Gastrocnemius medialis (tissue), 4 donors: ENCODE data around the gene PRKCE. TPM values are rescaled to one million over a fixed set of nuclear protein-coding genes. Genes with fewer than 3 reads are reported as not detected.

Source experiments
- ATAC-seq, 2 donors: fragments of 150-250 bp; one replicate each; pipeline ENCODE4 v1.9.1; 2016
- DNase-seq, 2 donors: peaks; one replicate each; pipeline ENCODE4 v3.0.0-alpha.2; 2019
- H3K27ac ChIP-seq, 4 donors: fragments of 200-600 bp; sonication (generic); 1 replicate in 1 of 4; 2 replicates in 3 of 4; pipeline ENCODE4 v1.5.1; 2016 to 2018; ENCODE audit warnings: mild to moderate bottlenecking in 2 of 4, moderate library complexity in 1 of 4
- H3K27me3 ChIP-seq, 3 donors: fragments of 200-600 bp; sonication (generic) in 2 of 3; 1 replicate in 1 of 3; 2 replicates in 2 of 3; pipeline versions ENCODE4 v1.5.1 to v1.6.0; 2016 to 2019; ENCODE audit warnings: mild to moderate bottlenecking in 1 of 3, moderate library complexity in 1 of 3
- H3K36me3 ChIP-seq, 2 donors: fragments of 200-600 bp; sonication (generic) in 1 of 2; one replicate each; pipeline ENCODE4 v1.5.1; 2017 to 2018
- H3K4me1 ChIP-seq, 2 donors: fragments of 200-600 bp; sonication (generic) in 1 of 2; one replicate each; pipeline ENCODE4 v1.5.1; 2016 to 2017; ENCODE audit warnings: mild to moderate bottlenecking in 2 of 2
- H3K4me3 ChIP-seq, 4 donors: fragments of 200-600 bp; sonication (generic) in 3 of 4; 1 replicate in 1 of 4; 2 replicates in 3 of 4; pipeline ENCODE4 v1.5.1; 2016 to 2019; ENCODE audit warnings: mild to moderate bottlenecking in 2 of 4
- H3K9me3 ChIP-seq, 3 donors: fragments of 200-600 bp; sonication (generic) in 2 of 3; 1 replicate in 1 of 3; 2 replicates in 2 of 3; pipeline ENCODE4 v1.5.1; 2016 to 2019
- POLR2A ChIP-seq, 2 donors: fragments of 450-650 bp; IDR thresholded peaks; one replicate each; pipeline ENCODE4 v1.6.1; 2017; ENCODE audit warnings: antibody characterized with exemption in 2 of 2, mild to moderate bottlenecking in 2 of 2, moderate library complexity in 2 of 2
- in situ Hi-C, 4 donors: fragments of 200-750 bp; cut with MboI; loops; one replicate each; pipeline versions ENCODE4 v1.15.0 to v1.8.0; 2017; ENCODE audit warnings: low sequenced_read_pairs in 4 of 4
- intact Hi-C: fragments of 100-400 bp; cut with DNase I; formaldehyde crosslinking; loops from one replicate; pipeline ENCODE4 v1.15.1; 2023; ENCODE audit warnings: low total_unique reads
- total RNA-seq, 4 donors: library from RNA; depleted of rRNA; stranded (reverse); fragments of >200 nt; gene quantifications; one replicate each; pipeline versions ENCODE4 v1.1.0 to v1.2.3, GENCODE V29; 2016
- TF ChIP-seq, protein P1 (sequence below), 5 experiments: fragments of 450-650 bp in 3 of 5; fragments of 200-600 bp in 2 of 5; sonication (generic) in 2 of 5; IDR thresholded peaks in 4 of 5; conservative IDR thresholded peaks in 1 of 5; 1 replicate in 4 of 5; 2 replicates in 1 of 5; pipeline ENCODE4 v1.5.1; 2016 to 2019; ENCODE audit warnings: antibody characterized with exemption in 5 of 5, mild to moderate bottlenecking in 3 of 5, moderate library complexity in 3 of 5

Gene PRKCE
- total RNA-seq, 4 donors from 2014 or later, result 5.8 to 28.9 (median 11.8) TPM

DNA sequence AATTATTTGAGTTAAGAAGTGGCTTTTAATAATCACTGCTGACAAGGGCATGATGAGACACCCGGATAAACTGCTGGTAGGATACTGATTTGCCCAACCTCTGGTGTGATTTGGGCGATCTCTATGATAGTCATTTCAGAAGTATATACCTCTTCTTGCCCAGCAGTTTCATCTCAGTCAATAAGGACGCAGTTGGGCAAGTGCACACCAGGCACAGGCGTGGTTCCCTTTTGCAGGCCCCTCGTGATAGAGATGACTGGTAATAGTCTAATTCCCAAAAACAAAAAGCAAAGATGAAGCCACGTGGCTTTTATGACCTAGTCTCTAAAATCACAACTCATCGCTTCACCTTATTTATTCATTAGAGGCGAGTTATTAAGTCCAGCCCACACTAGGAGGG, 246.4 kb downstream of the PRKCE start:
- in situ Hi-C loops, result no loop called here

DNA sequence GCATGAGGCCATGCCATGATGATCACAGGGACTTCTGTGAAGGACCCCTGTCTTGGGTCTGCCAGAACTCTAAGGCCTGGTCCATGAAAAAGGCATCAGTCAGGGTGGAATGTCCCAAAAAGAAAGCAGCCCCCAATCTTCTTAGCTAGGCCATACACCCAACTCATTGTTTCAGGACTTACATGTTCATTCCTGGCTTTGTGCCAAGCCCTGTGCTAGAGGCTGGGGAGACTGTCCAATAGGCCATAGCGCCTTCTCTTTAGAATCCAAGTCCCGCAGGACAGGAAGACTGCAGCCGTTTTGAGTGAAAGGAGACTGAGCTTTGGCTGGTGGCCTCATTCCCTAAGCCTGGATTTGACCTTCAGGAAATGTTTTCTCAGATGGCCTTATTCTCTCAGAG, 247.3 kb downstream of the PRKCE start:
- no peak overlapping the region for H3K27ac ChIP-seq
- H3K9me3 ChIP-seq, result no peaks in the 10 kb centered on the region
- in situ Hi-C loops, result no loop called here
- no peaks in the 10 kb centered on the region for H3K27me3 ChIP-seq
- H3K36me3 ChIP-seq, result no peaks in the 10 kb centered on the region
- ATAC-seq, result peak in 1 of 2 donors; percentile 9
- TF ChIP-seq POLR2A (IDR thresholded peaks at IDR 0.05), result no peak
- TF ChIP-seq, protein P1, sequence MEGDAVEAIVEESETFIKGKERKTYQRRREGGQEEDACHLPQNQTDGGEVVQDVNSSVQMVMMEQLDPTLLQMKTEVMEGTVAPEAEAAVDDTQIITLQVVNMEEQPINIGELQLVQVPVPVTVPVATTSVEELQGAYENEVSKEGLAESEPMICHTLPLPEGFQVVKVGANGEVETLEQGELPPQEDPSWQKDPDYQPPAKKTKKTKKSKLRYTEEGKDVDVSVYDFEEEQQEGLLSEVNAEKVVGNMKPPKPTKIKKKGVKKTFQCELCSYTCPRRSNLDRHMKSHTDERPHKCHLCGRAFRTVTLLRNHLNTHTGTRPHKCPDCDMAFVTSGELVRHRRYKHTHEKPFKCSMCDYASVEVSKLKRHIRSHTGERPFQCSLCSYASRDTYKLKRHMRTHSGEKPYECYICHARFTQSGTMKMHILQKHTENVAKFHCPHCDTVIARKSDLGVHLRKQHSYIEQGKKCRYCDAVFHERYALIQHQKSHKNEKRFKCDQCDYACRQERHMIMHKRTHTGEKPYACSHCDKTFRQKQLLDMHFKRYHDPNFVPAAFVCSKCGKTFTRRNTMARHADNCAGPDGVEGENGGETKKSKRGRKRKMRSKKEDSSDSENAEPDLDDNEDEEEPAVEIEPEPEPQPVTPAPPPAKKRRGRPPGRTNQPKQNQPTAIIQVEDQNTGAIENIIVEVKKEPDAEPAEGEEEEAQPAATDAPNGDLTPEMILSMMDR (IDR thresholded peaks at IDR 0.05 in 4 of 5, conservative IDR thresholded peaks at IDR 0.05 in 1 of 5), result no peak
- H3K4me1 ChIP-seq, result peaks cover 3 to 10% of the 10 kb centered on the region in 2 donors
- no peak for DNase-seq
- no peak overlapping the region for H3K4me3 ChIP-seq
- intact Hi-C loops, result no loop called here

More for the DNA sequence above, 246.4 kb downstream of the PRKCE start:
- Histone ChIP-seq H3K9me3 (no peaks in the 10 kb centered on the region), H3K36me3 (no peaks in the 10 kb centered on the region), H3K27me3 (no peaks in the 10 kb centered on the region), H3K4me1 (peaks cover 3 to 10% of the 10 kb centered on the region in 2 donors), H3K27ac (no peak overlapping the region), H3K4me3 (no peak overlapping the region)
- TF ChIP-seq, protein P1 (IDR thresholded peaks at IDR 0.05 in 4 of 5, conservative IDR thresholded peaks at IDR 0.05 in 1 of 5), result no peak
- TF ChIP-seq POLR2A (IDR thresholded peaks at IDR 0.05), result no peak
- DNase-seq (no peak), ATAC-seq (no peak)
- intact Hi-C loops, result no loop called here

DNA sequence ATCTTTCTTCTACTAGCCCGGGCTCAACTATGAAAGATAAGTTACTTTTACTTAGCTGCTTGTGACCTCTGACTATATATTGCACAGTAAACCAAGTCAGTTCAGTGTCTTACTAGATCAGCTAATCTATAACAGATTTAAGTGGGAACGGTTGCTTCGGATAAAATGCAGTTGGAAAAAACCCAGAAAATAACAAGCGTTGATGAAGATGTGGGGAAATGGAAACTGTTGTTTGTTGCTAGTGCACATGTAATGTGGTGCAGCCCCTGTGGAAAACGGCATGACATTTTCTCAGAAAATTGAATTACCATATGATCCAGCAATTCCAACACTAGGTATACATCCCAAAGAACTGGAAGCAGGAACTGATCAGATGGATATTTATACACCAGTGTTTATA, 248.5 kb downstream of the PRKCE start:
- Histone ChIP-seq H3K36me3 (no peaks in the 10 kb centered on the region), H3K9me3 (no peaks in the 10 kb centered on the region), H3K4me1 (peaks cover 3 to 12% of the 10 kb centered on the region in 2 donors), H3K4me3 (no peak overlapping the region), H3K27ac (no peak overlapping the region), H3K27me3 (no peaks in the 10 kb centered on the region)
- intact Hi-C loops (no loop called here), in situ Hi-C loops (no loop called here)
- TF ChIP-seq, protein P1 (IDR thresholded peaks at IDR 0.05 in 4 of 5, conservative IDR thresholded peaks at IDR 0.05 in 1 of 5), result no peak
- no peak for TF ChIP-seq POLR2A (IDR thresholded peaks at IDR 0.05)
- DNase-seq, result no peak
- ATAC-seq, result no peak

DNA sequence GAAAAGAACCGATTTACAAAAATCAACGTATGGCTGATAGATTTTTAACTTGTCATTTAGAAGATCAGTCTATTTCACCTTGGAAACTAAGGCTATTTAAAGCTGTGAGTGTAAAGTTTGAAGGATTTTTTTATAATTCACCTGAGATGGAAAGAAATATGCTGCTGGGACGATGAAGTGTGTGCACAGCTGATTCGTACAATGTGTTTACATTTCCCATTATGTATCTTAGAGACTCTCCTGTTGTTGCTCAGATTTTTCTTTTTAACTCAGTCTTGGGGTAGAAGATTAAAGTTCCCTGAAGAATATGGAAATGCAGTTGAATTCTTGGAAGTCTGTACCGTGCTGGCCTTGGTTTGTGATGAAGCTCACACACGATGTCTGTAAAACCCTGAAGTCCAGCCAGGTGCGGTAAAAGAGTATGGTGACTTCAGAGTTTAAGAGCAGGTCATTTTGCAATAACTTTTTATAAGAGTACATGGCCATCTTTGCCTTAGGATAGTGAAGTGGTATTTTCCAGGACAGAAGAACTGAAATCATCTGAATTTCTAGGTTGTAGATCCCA, 250.1 kb downstream of the PRKCE start:
- intact Hi-C loops (no loop called here), in situ Hi-C loops (no loop called here)
- ATAC-seq (no peak), DNase-seq (no peak)
- Histone ChIP-seq H3K9me3 (no peaks in the 10 kb centered on the region), H3K27me3 (no peaks in the 10 kb centered on the region), H3K4me1 (peaks cover 3 to 12% of the 10 kb centered on the region in 2 donors), H3K36me3 (no peaks in the 10 kb centered on the region), H3K27ac (no peak overlapping the region), H3K4me3 (no peak overlapping the region)
- TF ChIP-seq POLR2A (IDR thresholded peaks at IDR 0.05), result no peak
- TF ChIP-seq, protein P1 (IDR thresholded peaks at IDR 0.05 in 4 of 5, conservative IDR thresholded peaks at IDR 0.05 in 1 of 5), result no peak

DNA sequence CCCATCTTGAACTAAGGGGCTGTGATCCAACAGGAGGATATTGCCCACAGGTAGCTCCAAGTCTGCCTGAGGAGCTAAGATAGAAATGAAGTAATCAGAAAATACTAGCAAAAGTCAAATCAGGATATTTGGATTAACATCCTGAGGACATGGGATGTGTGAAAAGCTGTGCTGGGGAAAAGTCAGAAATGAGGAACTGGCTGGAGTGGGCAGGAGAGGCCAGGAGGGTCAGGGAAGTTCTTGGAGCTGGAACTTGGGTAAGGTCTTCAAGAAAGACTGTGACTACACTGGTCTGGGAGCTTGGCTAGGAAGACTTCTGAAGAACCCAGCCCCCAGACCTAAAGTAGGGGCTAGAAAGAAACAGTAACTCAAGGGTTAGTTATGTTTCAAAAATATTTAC, 250.9 kb downstream of the PRKCE start:
- in situ Hi-C loops, result no loop called here
- TF ChIP-seq, protein P1 (IDR thresholded peaks at IDR 0.05 in 4 of 5, conservative IDR thresholded peaks at IDR 0.05 in 1 of 5), result no peak
- no peak for TF ChIP-seq POLR2A (IDR thresholded peaks at IDR 0.05)
- no peaks in the 10 kb centered on the region for H3K36me3 ChIP-seq
- no peak overlapping the region for H3K4me3 ChIP-seq
- no peak overlapping the region for H3K27ac ChIP-seq
- peaks cover 3 to 12% of the 10 kb centered on the region in 2 donors for H3K4me1 ChIP-seq
- ATAC-seq, result no peak
- no peaks in the 10 kb centered on the region for H3K27me3 ChIP-seq
- no peak for DNase-seq
- intact Hi-C loops, result no loop called here
- H3K9me3 ChIP-seq, result no peaks in the 10 kb centered on the region
